NCI-H226 (cell line): ENCODE measurements around the gene RIN3.

Source experiments
- DNase-seq: peaks from one replicate; pipeline ENCODE4 v3.0.0-alpha.2; 2015

RIN3 gene

GRCh38 chr14:92605274-92605940 lies 91.8 kb downstream of the RIN3 start:
- DNase-seq, result no peak

DNA sequence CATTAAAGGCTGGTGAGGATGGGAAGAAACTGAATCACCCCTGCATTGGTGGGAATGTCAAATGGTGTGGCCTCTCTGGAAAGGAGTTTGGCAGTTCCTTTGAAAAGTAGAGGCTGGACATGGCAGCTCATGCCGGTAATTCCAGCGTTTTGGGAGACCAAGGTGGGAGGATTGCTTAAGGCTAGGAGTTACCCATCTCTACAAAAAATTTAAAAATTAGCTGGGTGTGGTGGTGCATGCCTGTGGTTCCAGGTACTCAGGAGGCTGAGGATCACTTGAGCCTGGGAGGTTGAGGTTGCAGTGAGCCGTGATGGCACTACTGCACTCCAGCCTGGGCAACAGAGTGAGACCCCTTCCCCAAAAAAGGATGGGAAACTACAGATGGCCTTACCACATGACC lies 93.7 kb downstream of the RIN3 start:
- no peak for DNase-seq

DNA sequence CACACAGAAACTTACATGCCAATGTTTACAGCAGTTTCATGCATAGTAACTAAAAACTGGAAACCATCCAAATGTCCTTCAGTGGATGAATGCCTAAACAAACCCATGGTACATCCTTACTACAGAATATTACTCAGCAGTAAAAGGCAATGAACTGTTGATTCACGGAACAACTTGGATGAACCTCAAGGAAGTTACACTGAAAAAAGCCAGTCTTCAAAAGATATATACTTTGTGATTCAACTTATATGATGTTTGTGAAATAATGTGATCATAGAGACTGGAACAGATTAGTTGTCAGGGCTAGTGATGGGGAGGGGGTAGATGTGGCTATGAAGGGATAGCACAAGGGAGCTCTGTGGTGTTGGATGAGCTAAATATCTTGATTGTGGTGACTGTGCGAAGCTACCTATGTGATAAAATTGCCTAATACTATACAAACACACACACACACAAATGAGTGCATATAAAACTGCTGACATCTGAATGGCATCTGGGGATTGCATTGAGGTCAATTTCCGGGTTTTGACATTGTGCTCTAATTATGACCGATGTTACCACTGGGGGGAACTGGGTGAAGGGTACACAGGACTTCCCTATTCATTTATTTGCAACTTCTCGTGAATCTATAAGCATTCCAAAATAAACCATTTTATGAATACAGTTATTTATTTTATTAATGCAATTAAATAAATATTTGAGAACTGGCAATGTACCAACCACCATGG lies 94.3 kb downstream of the RIN3 start:
- peak; percentile 71 for DNase-seq

DNA sequence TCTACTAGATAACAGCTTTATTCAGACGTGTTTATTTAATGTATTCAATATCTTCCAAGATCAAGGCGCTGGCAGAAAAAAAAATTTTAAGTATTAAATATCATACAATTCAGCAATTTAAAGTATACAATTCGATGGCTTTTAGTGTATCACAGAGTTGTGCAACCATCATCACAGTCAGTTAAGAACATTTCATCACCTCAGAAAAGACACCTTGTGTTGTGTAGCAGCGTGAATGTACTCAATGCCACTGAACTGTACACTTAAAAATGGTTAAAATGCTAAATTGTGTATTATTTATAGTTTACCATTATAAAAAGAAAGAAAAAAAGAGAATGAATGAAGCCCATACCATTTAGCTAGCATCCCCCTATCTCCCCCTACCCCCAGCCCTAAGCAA lies 96.4 kb downstream of the RIN3 start:
- no peak for DNase-seq

DNA sequence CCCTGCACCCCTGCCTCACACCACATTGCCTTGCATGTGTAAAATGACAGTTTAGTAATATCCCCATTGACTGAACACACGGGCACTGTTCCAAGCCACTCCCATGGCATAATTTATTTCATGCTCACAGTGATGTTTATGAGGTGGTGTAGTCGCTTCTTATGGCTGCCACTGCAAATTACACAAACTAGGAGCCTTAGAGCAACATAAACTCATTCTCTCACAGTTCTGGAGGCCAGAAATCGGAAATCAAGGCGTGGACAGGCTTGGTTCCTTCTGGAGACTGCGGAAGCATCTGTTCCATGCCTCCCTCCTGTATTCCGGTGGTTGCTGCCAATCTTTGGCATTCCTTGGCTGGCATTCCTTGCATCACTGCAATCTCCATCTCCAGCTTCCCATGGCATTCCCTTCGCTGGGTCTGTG lies 97.3 kb downstream of the RIN3 start:
- peak; percentile 74 for DNase-seq

DNA sequence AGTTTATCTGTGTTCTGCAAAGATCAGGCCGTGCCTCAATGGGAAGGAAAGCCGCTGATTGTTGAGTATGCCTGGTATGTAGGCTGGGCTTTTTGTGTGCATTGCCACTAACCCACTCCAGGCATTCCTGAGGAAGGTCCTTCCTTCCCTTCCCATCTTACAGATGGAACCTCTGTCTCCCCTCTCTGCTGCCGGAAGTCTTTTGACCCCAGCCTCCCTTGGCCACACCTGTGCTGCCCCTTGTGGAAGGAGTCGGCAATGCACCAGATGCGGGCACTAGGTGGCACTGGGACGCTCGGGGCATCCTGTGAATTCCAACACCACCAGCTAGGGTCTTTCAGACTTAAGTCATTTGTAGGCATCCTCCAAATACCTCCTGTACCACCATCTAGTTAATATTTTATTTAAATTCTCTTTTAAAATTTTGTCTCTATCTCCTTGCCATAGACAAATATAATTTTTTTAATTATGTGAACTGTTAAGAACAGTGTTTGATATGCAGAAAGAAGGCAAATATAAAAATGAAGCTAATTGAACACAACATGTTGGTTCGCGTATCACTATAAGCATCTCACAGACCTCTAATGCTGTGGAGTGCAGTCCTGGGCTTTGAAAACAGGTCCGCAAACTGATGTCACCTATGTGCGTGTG lies 99.6 kb downstream of the RIN3 start:
- DNase-seq, result no peak

DNA sequence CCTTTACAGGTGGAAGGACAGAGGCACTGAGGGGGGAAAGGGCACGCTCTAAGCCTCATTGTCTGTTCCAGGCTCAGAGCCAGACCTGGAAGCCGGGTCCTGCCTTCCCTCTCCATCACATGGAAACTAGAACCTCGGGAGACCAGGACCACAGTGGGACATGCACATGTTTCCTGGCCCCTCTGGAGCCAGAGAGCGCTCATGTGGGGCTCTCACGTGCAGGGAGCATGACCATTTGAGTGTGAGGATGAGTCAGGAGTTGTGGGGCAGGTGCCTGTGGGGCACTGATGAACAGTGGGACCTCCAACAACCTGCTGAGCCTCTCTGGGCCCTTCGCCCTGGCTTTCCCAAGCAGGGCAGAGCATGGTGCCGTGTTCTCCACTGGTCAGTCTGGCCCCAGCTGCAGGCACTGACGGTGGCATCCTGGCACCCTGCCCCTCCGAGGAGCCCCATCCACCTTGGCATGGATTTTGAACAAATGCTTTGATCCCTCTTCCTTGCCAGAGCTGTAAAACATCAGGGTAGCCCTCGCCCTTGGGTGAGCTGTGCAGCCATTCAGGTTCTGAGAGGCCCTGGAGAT lies 100.2 kb downstream of the RIN3 start:
- no peak for DNase-seq

DNA sequence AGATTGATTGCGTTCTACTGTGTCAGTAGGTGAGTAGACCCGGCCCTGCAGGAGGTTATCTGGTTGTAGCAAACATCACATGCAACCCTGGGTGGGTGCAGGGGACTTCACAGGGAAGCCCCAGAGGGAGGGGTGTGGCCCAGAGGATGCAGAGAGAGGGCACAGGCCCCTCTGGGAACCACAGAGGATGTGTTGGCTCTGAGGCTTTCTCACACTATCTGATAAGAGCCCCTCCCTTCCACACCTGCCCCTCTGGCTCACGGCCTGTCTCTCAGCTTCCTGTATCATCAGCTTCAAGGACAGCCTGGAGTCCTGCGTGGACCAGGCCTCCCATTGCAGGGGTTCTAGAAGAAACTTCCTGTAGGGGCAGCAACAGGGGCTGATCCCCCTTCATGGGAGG lies 101.9 kb downstream of the RIN3 start:
- no peak for DNase-seq

DNA sequence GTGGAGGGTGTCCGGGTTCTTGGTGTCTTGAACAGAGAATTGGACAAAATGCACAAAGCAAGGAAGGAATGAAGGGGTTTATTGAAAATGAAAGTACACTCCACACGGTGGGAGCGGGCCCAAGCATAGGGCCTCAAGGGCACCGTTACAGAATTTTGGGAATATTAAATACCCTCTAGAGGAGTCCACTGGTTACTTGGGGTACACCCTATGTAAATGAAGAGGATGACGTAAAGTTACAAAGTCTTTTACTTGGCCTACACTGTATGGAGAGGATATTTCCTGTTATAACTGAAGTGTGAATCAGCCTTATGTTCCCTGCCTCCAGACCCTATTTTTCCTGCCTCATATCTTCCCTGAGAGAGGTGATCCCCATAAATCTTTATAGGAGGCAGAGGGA lies 102.6 kb downstream of the RIN3 start:
- DNase-seq, result no peak

GRCh38 chr14:92617581-92617980 lies 104.0 kb downstream of the RIN3 start:
- no peak for DNase-seq

DNA sequence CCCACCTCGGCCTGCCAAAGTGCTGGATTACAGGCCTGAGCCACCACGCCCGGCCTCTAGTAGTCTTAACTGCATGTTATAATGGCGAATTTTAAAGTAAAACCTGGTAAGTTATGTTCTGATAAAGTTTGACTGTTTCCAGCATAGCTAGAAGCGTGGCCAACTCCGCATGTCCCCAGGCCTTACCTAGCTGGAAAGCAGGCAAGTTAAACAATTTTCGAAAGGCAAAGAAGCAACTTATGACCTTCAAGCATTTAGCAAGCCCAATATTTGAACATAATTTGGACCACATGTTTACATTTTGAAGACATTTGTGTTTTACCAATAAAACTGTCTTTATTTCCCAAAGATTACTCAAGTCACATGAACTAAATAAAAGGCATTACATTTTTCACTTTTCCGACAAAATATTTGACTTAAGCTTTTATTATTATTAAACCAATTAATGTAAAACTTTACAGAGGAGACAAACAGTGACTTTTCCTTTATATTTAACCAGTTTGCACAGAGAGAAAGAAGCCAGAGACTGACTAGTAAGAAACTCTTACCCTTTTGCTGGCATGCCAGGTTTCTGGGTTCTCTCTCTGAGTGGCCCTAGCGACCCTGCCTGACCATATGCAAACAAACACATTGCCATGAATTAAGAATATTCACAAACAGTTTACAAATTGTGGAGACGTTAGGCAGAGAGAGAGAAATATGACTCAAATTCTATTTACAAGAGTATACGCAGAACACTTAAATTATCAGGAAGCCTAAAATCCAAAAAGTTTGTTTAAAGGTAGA lies 106.3 kb downstream of the RIN3 start:
- no peak for DNase-seq

DNA sequence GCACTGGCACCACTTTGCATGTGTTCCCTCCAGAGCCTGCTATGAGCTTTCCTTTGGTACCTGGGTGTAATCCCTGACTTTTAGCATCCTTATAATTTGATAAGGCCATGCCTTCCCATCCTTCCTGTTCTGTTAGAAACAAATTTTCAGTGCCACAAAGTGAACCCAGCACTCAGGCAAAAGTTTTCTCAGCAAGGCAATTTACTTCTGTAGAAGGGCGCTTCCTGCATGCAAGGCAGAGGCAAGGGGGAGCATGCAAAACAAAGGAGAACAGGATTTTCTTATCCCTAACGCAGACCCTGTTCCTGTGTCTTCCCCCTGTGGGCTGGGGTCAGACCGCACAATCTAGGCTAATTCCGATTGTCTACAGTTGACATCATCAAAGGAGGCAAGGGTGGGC lies 108.7 kb downstream of the RIN3 start:
- no peak for DNase-seq

- peak; percentile 38 for DNase-seq
Measured at GRCh38 chr14:92624764-92625163, 111.2 kb downstream of the RIN3 start.

DNA sequence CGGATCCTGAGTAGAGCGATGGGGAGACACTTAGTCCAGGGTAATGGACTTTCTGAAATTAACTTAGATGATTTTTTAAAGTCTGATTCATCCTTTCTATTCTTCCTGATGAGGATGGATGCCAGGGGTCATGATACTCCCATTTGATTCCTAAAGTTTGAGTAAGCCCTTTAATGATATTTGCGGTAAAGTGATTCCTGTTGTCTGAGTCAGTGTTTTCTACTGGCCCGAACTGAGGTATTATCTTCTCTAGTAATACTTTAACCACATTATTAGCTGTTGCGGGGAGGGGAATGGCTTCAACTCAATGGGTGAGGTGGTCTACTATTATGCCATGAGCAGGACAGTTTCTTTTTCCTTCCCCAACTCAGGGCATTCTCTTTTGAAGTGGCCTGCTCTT lies 111.6 kb downstream of the RIN3 start:
- DNase-seq, result peak; percentile 92

DNA sequence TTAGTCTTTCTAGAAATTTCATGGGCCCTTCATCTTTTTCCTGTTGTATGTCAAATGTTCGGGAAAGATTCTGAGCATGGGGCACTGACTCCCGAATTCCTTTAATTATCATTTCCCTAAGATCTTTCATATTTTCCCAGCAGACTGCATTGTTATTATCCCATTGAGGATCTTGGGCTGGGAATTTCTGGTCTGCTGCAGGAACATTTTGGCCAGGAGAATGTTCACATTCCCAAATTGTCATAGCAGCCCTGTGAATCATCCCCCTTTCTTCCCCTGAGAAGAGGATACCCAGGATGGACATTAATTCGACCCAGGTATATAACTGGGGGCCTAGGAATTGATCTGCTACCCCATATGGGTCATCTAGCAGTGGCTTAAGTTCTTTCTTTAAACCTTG lies 112.5 kb downstream of the RIN3 start:
- DNase-seq, result no peak

- DNase-seq, result no peak
Measured at GRCh38 chr14:92627707-92628215, 114.2 kb downstream of the RIN3 start.

DNA sequence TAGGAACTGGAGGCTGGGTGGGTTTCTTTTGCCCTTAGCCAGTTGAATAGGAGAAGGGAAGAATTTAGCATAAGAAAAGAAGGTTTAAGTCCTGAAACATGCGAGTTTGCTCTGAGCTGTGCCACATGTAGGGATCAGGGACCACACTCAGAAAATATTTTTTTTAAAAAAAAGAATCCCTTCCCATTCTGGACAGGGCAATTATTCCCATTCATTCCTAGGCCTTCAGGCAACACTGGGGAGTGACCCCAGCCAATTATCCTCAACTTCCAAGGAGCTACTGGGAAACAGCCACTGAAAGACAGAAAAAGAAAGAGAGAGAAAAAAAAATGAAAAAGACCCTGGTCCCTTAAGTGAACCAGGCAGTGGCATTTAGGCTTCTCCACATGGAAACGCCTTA lies 115.1 kb downstream of the RIN3 start:
- no peak for DNase-seq

- DNase-seq, result no peak
Measured at GRCh38 chr14:92630367-92630766, 116.8 kb downstream of the RIN3 start.

DNA sequence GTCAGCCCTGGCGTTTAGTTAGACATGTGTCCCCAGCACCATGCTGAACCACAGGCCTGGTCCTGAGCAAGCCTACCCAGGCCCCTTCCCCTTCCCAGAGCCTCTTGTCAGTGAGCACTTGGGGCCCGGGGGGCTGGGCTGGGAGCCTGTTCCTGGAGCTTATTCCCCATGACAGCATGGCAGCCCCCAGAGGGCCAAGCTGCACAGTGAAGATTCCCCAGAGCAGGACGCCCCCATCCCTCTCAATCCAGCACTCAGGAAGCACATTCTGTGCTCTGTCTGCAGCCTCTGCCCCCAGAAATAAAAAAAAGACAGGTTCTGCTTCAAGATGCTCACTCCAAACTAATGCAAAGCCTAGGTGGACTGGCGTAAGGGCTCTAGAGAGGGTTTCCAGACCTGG lies 117.5 kb downstream of the RIN3 start:
- no peak for DNase-seq

DNA sequence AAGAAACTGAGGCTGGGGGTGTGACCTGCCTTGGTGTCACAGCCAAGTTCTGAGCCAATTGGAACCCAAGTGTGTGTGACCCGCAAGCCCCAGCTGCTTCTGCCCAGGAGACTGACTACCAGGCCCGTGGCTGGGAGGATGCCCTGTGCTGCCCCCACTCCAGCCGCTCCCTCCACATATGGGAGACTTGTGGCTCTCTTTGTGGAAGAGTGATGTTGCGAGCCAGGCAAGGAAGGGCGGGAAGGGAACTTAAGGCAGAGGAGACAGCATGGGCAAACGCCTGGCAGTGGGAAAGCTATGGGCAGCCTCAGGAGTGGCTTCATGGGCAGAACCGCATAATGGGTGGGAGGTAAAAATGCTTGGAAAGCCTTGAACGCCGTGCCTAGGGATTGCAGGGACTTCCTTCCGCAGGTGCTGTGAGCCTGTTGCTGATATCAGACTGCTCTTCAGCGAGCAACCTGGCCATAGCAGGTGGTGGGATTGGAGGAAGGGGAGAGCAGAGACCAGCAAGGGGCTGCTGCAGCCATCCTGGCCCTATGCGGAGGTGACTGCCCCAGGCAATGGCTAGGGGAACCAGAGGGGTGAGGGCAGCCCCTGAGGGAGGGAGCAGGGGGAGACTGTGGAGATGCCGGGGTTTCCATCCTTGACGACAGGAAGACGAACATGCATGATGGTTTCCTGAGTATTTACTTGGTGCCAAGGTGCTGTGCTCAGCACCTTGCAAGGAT lies 119.1 kb downstream of the RIN3 start:
- DNase-seq, result no peak

DNA sequence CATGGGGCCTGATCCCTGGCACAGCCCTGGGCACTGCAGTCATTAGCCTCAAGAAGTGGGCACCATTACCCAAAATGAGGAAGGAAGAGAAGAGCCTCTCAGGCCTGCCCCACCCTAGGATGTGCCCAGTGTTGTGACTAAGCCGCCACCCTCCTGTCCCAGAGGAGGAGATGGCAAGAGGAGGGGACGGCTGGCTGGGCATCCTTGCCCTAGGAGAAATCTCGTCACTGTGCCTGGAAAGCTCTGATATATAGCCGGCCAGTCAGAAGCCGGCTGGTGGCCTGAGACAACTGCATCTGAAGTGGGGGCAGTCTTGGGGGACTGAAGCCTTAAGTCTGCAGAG lies 119.7 kb downstream of the RIN3 start:
- no peak for DNase-seq

- DNase-seq, result no peak
Measured at GRCh38 chr14:92633724-92634123, 120.1 kb downstream of the RIN3 start.
